Measurements from ENCODE around the gene REST.

REST gene

GRCh38 chr4:56976283-56976836 is 68.7 kb downstream of the REST start:
- DNase-seq (ENCODE audit: low read depth in 2 of 2), result no peak

GRCh38 chr4:56976837-56977320 is 69.2 kb downstream of the REST start:
- DNase-seq (ENCODE audit: low read depth in 2 of 2), result peak in 1 of 2 donors; percentile 19

- DNase-seq (ENCODE audit: low read depth in 2 of 2), result peak; percentile 95 to 97
Measured at GRCh38 chr4:56977321-56978012, 69.8 kb downstream of the REST start, which contains the start of gene NOA1. Gene NOA1 (minus strand): TSS chr4:56977606. CDS start chr4:56977585, 21 bp downstream.

GRCh38 chr4:56978750-56979303 is 71.1 kb downstream of the REST start, which contains the start of gene POLR2B:
Gene POLR2B (plus strand): TSS chr4:56978896. CDS start chr4:56978986, 90 bp downstream.
- DNase-seq (ENCODE audit: low read depth in 2 of 2), result peak; percentile 75 to 79

- DNase-seq (ENCODE audit: low read depth in 2 of 2), result no peak
Measured at GRCh38 chr4:56979421-56980072, 71.8 kb downstream of the REST start.

- DNase-seq (ENCODE audit: low read depth in 2 of 2), result no peak
Measured at GRCh38 chr4:56981795-56982201, 74.1 kb downstream of the REST start.

GRCh38 chr4:56986192-56986591 is 78.5 kb downstream of the REST start:
- DNase-seq (ENCODE audit: low read depth in 2 of 2), result no peak

GRCh38 chr4:56986952-56987351 is 79.3 kb downstream of the REST start:
- no peak for DNase-seq (ENCODE audit: low read depth in 2 of 2)

- DNase-seq (ENCODE audit: low read depth in 2 of 2), result no peak
Measured at GRCh38 chr4:56990109-56990905, 82.6 kb downstream of the REST start.

- DNase-seq (ENCODE audit: low read depth in 2 of 2), result no peak
Measured at GRCh38 chr4:56995525-56995924, 87.8 kb downstream of the REST start.

GRCh38 chr4:56999751-57000150 is 92.1 kb downstream of the REST start:
- DNase-seq (ENCODE audit: low read depth in 2 of 2), result no peak

- no peak for DNase-seq (ENCODE audit: low read depth in 2 of 2)
Measured at GRCh38 chr4:57013543-57014120, 105.9 kb downstream of the REST start.
